Hepatocyte (in vitro differentiated cells): Measurements from ENCODE around the gene DVL1. TPM values are rescaled to one million over a fixed set of nuclear protein-coding genes. Genes with fewer than 3 reads are reported as not detected.

Experiments used
- DNase-seq: peaks from one replicate; pipeline ENCODE4 v3.0.0-alpha.2; 2016; ENCODE audit warnings: low spot score
- H2AFZ ChIP-seq: fragments of 200-600 bp; sonication (generic); 2 replicates; pipeline ENCODE4 v1.6.0; 2016; ENCODE audit warnings: antibody characterized with exemption, mild to moderate bottlenecking
- H3K27ac ChIP-seq: fragments of 200-600 bp; sonication (generic); 2 replicates; pipeline ENCODE4 v1.5.1; 2016; ENCODE audit warnings: mild to moderate bottlenecking
- H3K27me3 ChIP-seq: fragments of 200-600 bp; sonication (generic); 2 replicates; pipeline ENCODE4 v1.6.1; 2016
- H3K36me3 ChIP-seq: fragments of 200-600 bp; sonication (generic); replicated peaks from 2 replicates; pipeline ENCODE4 v1.5.1; 2016; ENCODE audit warnings: low read depth; ENCODE audit not compliant: insufficient read depth
- H3K4me1 ChIP-seq: fragments of 200-600 bp; sonication (generic); 2 replicates; pipeline ENCODE4 v1.5.1; 2016; ENCODE audit warnings: mild to moderate bottlenecking, moderate library complexity; ENCODE audit not compliant: insufficient read depth
- H3K4me2 ChIP-seq: fragments of 200-600 bp; sonication (generic); 2 replicates; pipeline ENCODE4 v1.6.0; 2016
- H3K4me3 ChIP-seq: fragments of 200-600 bp; sonication (generic); 2 replicates; pipeline ENCODE4 v1.5.1; 2016; ENCODE audit warnings: mild to moderate bottlenecking
- H3K79me2 ChIP-seq: fragments of 200-600 bp; sonication (generic); 2 replicates; pipeline ENCODE4 v1.6.0; 2017; ENCODE audit warnings: mild to moderate bottlenecking
- H3K9me2 ChIP-seq: fragments of 200-600 bp; sonication (generic); replicated peaks from 2 replicates; pipeline ENCODE4 v1.6.0; 2017; ENCODE audit warnings: mild to moderate bottlenecking; ENCODE audit not compliant: insufficient read depth
- H3K9me3 ChIP-seq: fragments of 200-600 bp; sonication (generic); 2 replicates; pipeline ENCODE4 v1.5.1; 2016; ENCODE audit warnings: low read depth, mild to moderate bottlenecking
- H4K20me1 ChIP-seq: fragments of 200-600 bp; sonication (generic); 2 replicates; pipeline ENCODE4 v1.6.0; 2016; ENCODE audit warnings: mild to moderate bottlenecking; ENCODE audit not compliant: insufficient read depth, poor library complexity, severe bottlenecking
- EZH2 ChIP-seq: fragments of 200-600 bp; sonication (generic); IDR thresholded peaks from 2 replicates; pipeline ENCODE4 v1.6.1; 2016; ENCODE audit warnings: antibody characterized with exemption, mild to moderate bottlenecking, borderline replicate concordance
- EZH2phosphoT487 ChIP-seq: fragments of 200-600 bp; sonication (generic); IDR thresholded peaks from one replicate; pipeline ENCODE4 v1.6.1; 2018; ENCODE audit warnings: antibody characterized with exemption, mild to moderate bottlenecking, low read depth, moderate library complexity; ENCODE audit not compliant: unreplicated experiment, severe bottlenecking
- WGBS: methylation state at CpG from one replicate; pipeline ENCODE4 v1.1.6; 2016; ENCODE audit warnings: low lambda C conversion rate; ENCODE audit errors: missing lambda C conversion rate; 5-methylcytosine and 5-hydroxymethylcytosine counted together
- polyA plus RNA-seq: library from polyadenylated mRNA; unstranded; fragments of >200 nt; fragmentation: Nextera tagmentation; extraction: Ambion mirVana; gene quantifications from 2 replicates; pipeline ENCODE4 v1.2.1, GENCODE V29; 2016
- total RNA-seq: library from RNA; depleted of rRNA; stranded (reverse); fragments of >200 nt; gene quantifications from 2 replicates; pipeline ENCODE4 v1.2.3, GENCODE V29; 2014
- TF ChIP-seq, protein P1 (sequence below): fragments of 200-600 bp; sonication (generic); IDR thresholded peaks from 2 replicates; pipeline ENCODE4 v1.5.1; 2016; ENCODE audit warnings: antibody characterized with exemption, mild to moderate bottlenecking; ENCODE audit not compliant: poor library complexity

Gene DVL1
- total and polyA plus RNA-seq, 2 experiments from 2014 or later: 49.1 to 61.6 TPM

GRCh38 chr1:1314678-1315335 is 34.4 kb downstream of the DVL1 start:
- Histone ChIP-seq H4K20me1 (peaks cover 4% of the 10 kb centered on the region), H3K4me2 (no peak overlapping the region), H3K79me2 (peaks cover 44% of the 10 kb centered on the region), H2AFZ (no peak overlapping the region), H3K27me3 (no peaks in the 10 kb centered on the region), H3K4me3 (no peak overlapping the region), H3K27ac (no peak overlapping the region), H3K9me2 (no peaks in the 10 kb centered on the region), H3K36me3 (no peaks in the 10 kb centered on the region), H3K9me3 (no peaks in the 10 kb centered on the region), H3K4me1 (peaks cover 9% of the 10 kb centered on the region)
- no peak for TF ChIP-seq EZH2phosphoT487
- TF ChIP-seq, protein P1, sequence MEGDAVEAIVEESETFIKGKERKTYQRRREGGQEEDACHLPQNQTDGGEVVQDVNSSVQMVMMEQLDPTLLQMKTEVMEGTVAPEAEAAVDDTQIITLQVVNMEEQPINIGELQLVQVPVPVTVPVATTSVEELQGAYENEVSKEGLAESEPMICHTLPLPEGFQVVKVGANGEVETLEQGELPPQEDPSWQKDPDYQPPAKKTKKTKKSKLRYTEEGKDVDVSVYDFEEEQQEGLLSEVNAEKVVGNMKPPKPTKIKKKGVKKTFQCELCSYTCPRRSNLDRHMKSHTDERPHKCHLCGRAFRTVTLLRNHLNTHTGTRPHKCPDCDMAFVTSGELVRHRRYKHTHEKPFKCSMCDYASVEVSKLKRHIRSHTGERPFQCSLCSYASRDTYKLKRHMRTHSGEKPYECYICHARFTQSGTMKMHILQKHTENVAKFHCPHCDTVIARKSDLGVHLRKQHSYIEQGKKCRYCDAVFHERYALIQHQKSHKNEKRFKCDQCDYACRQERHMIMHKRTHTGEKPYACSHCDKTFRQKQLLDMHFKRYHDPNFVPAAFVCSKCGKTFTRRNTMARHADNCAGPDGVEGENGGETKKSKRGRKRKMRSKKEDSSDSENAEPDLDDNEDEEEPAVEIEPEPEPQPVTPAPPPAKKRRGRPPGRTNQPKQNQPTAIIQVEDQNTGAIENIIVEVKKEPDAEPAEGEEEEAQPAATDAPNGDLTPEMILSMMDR: no peak
- 98% methylated on average over 21 of the region's 23 CpGs for WGBS
- DNase-seq: no peak

DNA sequence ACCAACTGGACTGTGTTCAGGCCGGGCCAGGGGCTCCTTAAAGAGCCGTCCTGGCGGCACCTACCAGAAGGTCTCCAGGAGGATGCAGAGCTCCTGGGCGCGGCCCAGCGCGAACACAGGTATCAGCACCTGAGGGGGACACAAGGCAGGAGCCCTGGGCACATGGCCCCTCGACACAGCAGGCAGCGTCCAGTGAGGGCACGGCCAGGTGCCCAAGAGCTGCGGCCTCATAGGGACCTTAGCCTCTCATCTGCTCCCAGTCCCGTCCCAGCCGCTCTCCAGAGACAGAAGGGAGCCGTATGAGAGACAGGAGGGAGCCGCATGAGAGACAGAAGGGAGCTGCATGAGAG is 35.0 kb downstream of the DVL1 start:
- Histone ChIP-seq H3K36me3 (no peaks in the 10 kb centered on the region), H3K4me1 (peaks cover 15% of the 10 kb centered on the region), H3K4me2 (no peak overlapping the region), H3K27ac (no peak overlapping the region), H3K4me3 (no peak overlapping the region), H4K20me1 (peaks cover 4% of the 10 kb centered on the region), H3K27me3 (no peaks in the 10 kb centered on the region), H3K9me3 (no peaks in the 10 kb centered on the region), H2AFZ (no peak overlapping the region), H3K79me2 (peaks cover 44% of the 10 kb centered on the region), H3K9me2 (no peaks in the 10 kb centered on the region)
- DNase-seq: no peak
- 98% methylated on average over 15 of the region's 15 CpGs for WGBS
- TF ChIP-seq, protein P1: no peak
- TF ChIP-seq EZH2phosphoT487: no peak
- TF ChIP-seq EZH2: no peak

- 94% methylated on average over 35 of the region's 37 CpGs for WGBS
- no peak for DNase-seq
- no peaks in the 10 kb centered on the region for H3K36me3 ChIP-seq
- peaks cover 44% of the 10 kb centered on the region for H3K79me2 ChIP-seq
- H4K20me1 ChIP-seq: peaks cover 4% of the 10 kb centered on the region
- no peaks in the 10 kb centered on the region for H3K9me3 ChIP-seq
- H3K4me1 ChIP-seq: peaks cover 17% of the 10 kb centered on the region
- no peaks in the 10 kb centered on the region for H3K27me3 ChIP-seq
- no peak overlapping the region for H2AFZ ChIP-seq
- no peak overlapping the region for H3K4me3 ChIP-seq
- no peak overlapping the region for H3K4me2 ChIP-seq
- TF ChIP-seq EZH2 (no peak), EZH2phosphoT487 (no peak)
- TF ChIP-seq, protein P1: no peak
- H3K9me2 ChIP-seq: no peaks in the 10 kb centered on the region
- no peak overlapping the region for H3K27ac ChIP-seq
These were observed 35.5 kb downstream of the DVL1 start for GRCh38 chr1:1313500-1314236.
